Stimulated activated naive B cell treated with anti-CD40 and anti-IgM and Interleukin-4, amounts not matched to agents 10 μg/mL and 1 μg/mL and 100 μg/mL, for 72 hours (primary cell): ENCODE measurements around the gene OR1D5.
A peak's percentile ranks its signal among the peaks of the same experiment; 100 is the strongest.

ENCODE experiments used
- ATAC-seq, 2 donors: fragments of 150-1000 bp; cut with Tn5 transposase; replicated peaks; 2 replicates each; pipeline ENCODE4 v1.10.0; 2021; ENCODE audit warnings: moderate library complexity in 1 of 2
- DNase-seq: peaks from one replicate; pipeline ENCODE4 v3.0.0; 2021
- H3K27ac Mint-ChIP-seq: one replicate; pipeline ENCODE4 v1.8.0; 2022; ENCODE audit warnings: mild to moderate bottlenecking, mixed read lengths
- H3K27me3 Mint-ChIP-seq, 2 donors: one replicate each; pipeline ENCODE4 v1.8.0; 2022; ENCODE audit warnings: mixed read lengths in 2 of 2
- H3K36me3 Mint-ChIP-seq, 2 donors: one replicate each; pipeline ENCODE4 v1.8.0; 2022; ENCODE audit warnings: mixed read lengths in 2 of 2, mild to moderate bottlenecking in 1 of 2
- H3K4me1 Mint-ChIP-seq, 2 donors: one replicate each; pipeline ENCODE4 v1.8.0; 2022; ENCODE audit warnings: mixed read lengths in 2 of 2, mild to moderate bottlenecking in 1 of 2
- H3K4me3 Mint-ChIP-seq, 2 donors: one replicate each; pipeline ENCODE4 v1.8.0; 2022; ENCODE audit warnings: mild to moderate bottlenecking in 2 of 2, mixed read lengths in 2 of 2, moderate library complexity in 1 of 2
- H3K9me3 Mint-ChIP-seq, 2 donors: one replicate each; pipeline ENCODE4 v1.8.0; 2022; ENCODE audit warnings: mixed read lengths in 2 of 2, mild to moderate bottlenecking in 1 of 2

OR1D5 gene

DNA sequence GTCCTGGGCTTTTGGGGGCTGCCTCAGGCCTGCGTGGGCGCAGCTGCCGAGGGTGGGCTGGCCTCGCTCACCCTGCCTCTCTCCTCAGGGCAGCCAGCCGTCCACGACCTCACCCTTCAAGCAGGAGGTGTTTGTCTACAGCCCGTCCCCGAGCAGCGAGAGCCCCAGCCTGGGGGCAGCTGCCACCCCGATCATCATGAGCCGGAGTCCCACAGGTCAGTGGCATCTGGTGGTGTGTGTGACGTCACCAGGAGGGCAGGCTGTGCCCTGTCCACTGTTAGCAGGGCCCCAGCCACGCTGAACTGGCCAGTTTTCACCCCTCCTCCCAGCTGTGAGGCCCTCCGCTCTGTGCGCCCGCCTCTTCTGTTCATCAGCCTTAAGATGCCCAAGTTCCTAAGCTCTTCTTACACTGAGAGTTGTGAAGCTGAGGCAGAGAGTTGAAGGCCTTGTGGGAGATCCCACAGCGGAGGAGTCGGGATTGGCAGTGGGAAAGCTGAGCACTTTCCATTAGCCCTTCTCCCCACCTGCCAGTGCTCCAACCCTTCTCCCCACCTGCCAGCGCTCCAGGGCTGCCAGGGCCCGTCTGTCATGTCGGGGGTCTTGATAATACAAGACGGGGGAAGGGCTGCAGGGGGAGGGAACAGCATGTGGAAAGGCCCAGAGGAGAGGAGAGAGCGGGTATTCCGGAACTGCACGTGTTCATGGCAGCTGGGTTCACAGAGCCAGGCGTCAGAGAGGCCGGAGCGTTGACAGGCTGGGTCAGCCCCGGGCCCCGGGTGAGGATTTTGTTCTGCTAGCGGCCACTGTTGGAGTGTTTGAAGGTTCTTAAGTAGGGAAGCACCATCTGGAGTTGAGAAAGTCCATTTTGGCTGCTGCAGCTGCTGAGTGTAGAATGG is 36.3 kb downstream of the OR1D5 start:
- H3K9me3 Mint-ChIP-seq, result peaks cover 15% of the 10 kb centered on the region in 2 donors
- no peaks in the 10 kb centered on the region for H3K27me3 Mint-ChIP-seq
- H3K4me1 Mint-ChIP-seq, result no peaks in the 10 kb centered on the region
- DNase-seq (no peak), ATAC-seq (no peak)
- H3K4me3 Mint-ChIP-seq, result no peak overlapping the region
- H3K27ac Mint-ChIP-seq, result no peak overlapping the region
- H3K36me3 Mint-ChIP-seq, result peaks cover 27 to 40% of the 10 kb centered on the region in 2 donors

GRCh38 chr17:3026125-3026855 is 37.1 kb downstream of the OR1D5 start:
- H3K4me1 Mint-ChIP-seq, result no peaks in the 10 kb centered on the region
- ATAC-seq (no peak), DNase-seq (no peak)
- no peak overlapping the region for H3K4me3 Mint-ChIP-seq
- H3K9me3 Mint-ChIP-seq, result peaks cover 19% of the 10 kb centered on the region in 2 donors
- peaks cover 35 to 49% of the 10 kb centered on the region in 2 donors for H3K36me3 Mint-ChIP-seq
- H3K27ac Mint-ChIP-seq, result no peak overlapping the region
- no peaks in the 10 kb centered on the region for H3K27me3 Mint-ChIP-seq

DNA sequence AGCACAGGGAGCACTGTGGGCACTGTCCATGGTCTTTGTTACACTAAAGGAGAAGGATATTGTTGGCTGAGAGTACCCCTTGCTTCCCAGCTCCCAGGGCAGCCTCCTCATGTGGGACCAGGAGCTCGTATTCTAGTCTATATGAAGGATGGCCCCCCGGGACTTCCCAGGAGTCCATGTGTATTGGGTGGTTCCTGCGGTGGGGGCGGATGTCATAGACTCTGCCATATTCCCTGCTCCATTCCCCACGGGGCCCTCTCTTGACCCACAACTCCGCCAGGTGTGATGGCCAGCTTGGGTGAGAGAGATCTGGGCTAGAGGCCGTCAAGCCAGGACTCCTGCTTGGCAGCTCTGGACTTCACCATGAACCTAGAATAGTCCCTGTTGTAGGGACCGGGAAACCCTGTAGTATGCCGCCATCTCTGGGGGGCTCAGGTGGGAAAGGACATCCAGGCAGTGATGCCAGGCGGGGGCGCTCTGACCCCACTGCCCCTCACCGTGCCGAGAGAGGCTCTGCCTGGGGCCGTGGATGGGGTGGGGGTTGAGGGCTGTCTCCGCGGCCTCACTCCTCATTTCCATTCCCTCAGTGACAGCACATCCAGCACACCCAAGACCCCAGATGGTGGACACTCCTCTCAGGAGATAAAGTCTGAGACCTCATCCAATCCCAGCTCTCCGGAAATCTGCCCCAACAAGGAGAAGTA is 37.8 kb downstream of the OR1D5 start:
- peak overlapping the region; percentile 47 for H3K27ac Mint-ChIP-seq
- no peak for DNase-seq
- H3K4me3 Mint-ChIP-seq, result no peak overlapping the region
- peaks cover 42 to 56% of the 10 kb centered on the region in 2 donors for H3K36me3 Mint-ChIP-seq
- peaks cover 19% of the 10 kb centered on the region in 2 donors for H3K9me3 Mint-ChIP-seq
- H3K4me1 Mint-ChIP-seq, result no peaks in the 10 kb centered on the region
- no peak for ATAC-seq
- no peaks in the 10 kb centered on the region for H3K27me3 Mint-ChIP-seq

DNA sequence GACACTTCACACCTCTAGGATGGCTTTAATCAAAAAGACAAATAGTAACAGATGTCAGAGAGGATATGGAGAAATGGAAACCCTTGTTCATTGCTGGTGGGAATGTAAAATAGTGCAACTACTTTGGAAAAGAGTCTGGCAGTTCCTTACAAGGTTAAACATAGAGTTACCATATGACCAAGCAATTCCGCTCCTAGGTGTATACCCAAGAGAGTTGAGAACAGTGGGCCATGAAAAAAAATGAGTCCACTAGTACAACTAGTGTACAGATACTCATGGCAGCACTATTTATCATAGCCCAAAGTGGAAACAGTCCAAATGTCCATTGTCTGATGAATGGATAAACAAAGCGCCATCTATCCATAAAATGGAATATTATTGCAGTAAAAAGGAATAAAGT is 39.1 kb downstream of the OR1D5 start:
- Mint-ChIP-seq H3K4me1 (no peaks in the 10 kb centered on the region), H3K9me3 (peaks cover 19% of the 10 kb centered on the region in 2 donors), H3K27me3 (no peaks in the 10 kb centered on the region), H3K27ac (no peak overlapping the region), H3K4me3 (no peak overlapping the region), H3K36me3 (peaks cover 44 to 60% of the 10 kb centered on the region in 2 donors)
- no peak for DNase-seq
- no peak for ATAC-seq

DNA sequence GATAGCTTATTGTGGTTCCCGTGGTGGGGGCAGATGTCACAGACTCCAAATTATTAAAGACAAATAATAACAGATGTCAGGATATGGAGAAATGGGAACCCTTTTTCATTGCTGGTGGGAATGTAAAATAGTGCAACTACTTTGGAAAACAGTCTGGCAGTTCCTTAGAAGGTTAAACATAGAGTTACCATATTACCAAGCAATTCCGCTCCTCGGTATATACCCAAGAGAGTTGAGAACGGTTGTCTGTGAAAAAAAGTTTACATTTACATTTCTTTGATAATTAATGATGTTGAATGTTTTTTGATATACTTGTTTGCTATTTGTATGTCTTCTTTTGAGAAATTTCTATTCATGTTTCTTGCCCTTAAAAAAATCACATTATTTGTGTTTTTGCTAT is 41.2 kb downstream of the OR1D5 start:
- ATAC-seq, result no peak
- DNase-seq, result no peak
- no peaks in the 10 kb centered on the region for H3K27me3 Mint-ChIP-seq
- peaks cover 19% of the 10 kb centered on the region in 2 donors for H3K9me3 Mint-ChIP-seq
- no peak overlapping the region for H3K27ac Mint-ChIP-seq
- peaks cover 36 to 53% of the 10 kb centered on the region in 2 donors for H3K36me3 Mint-ChIP-seq
- H3K4me1 Mint-ChIP-seq, result no peaks in the 10 kb centered on the region
- H3K4me3 Mint-ChIP-seq, result no peak overlapping the region

- DNase-seq (no peak), ATAC-seq (no peak)
- Mint-ChIP-seq H3K36me3 (peaks cover 36 to 48% of the 10 kb centered on the region in 2 donors), H3K27me3 (no peaks in the 10 kb centered on the region), H3K4me1 (no peaks in the 10 kb centered on the region), H3K4me3 (no peak overlapping the region), H3K27ac (peak overlapping the region; percentile 27), H3K9me3 (peaks cover 19% of the 10 kb centered on the region in 2 donors)
Observed at GRCh38 chr17:3020381-3020780, 43.0 kb downstream of the OR1D5 start.

GRCh38 chr17:3019761-3020160 is 43.6 kb downstream of the OR1D5 start:
- peaks cover 36 to 47% of the 10 kb centered on the region in 2 donors for H3K36me3 Mint-ChIP-seq
- H3K9me3 Mint-ChIP-seq, result peaks cover 19% of the 10 kb centered on the region in 2 donors
- H3K4me1 Mint-ChIP-seq, result no peaks in the 10 kb centered on the region
- ATAC-seq (no peak), DNase-seq (no peak)
- no peak overlapping the region for H3K4me3 Mint-ChIP-seq
- no peaks in the 10 kb centered on the region for H3K27me3 Mint-ChIP-seq
- no peak overlapping the region for H3K27ac Mint-ChIP-seq

DNA sequence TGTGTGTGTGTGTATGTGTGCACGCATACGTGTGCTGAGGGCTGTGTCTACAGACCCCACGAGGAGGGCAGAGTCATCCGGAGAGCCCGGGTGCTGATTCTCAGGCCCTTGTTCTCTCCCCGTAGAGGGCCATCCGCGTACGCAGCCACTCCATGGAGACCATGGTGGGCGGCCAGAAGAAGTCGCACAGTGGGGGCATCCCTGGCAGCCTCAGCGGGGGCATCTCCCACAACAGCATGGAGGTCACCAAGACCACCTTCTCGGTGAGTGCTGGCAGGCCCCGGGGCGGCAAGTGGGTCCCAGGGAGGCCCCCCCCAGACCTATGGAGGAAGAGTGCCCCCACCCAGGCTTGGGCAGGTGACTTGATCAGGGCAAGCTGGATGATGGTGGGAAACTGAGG is 45.5 kb downstream of the OR1D5 start:
- Mint-ChIP-seq H3K4me3 (no peak overlapping the region), H3K4me1 (no peaks in the 10 kb centered on the region), H3K9me3 (peaks cover 9 to 10% of the 10 kb centered on the region in 2 donors), H3K36me3 (peaks cover 23 to 31% of the 10 kb centered on the region in 2 donors), H3K27ac (no peak overlapping the region), H3K27me3 (no peaks in the 10 kb centered on the region)
- ATAC-seq (no peak), DNase-seq (no peak)

- no peak for DNase-seq
- no peak overlapping the region for H3K4me3 Mint-ChIP-seq
- peaks cover 0 to 5% of the 10 kb centered on the region in 2 donors for H3K4me1 Mint-ChIP-seq
- peaks cover 7 to 11% of the 10 kb centered on the region in 2 donors for H3K36me3 Mint-ChIP-seq
- no peak for ATAC-seq
- no peak overlapping the region for H3K27ac Mint-ChIP-seq
- H3K27me3 Mint-ChIP-seq, result no peaks in the 10 kb centered on the region
- H3K9me3 Mint-ChIP-seq, result no peaks in the 10 kb centered on the region
Observed at GRCh38 chr17:3015890-3016289, 47.5 kb downstream of the OR1D5 start.

GRCh38 chr17:3012926-3013581 is 50.4 kb downstream of the OR1D5 start:
- H3K27ac Mint-ChIP-seq, result no peak overlapping the region
- H3K4me3 Mint-ChIP-seq, result no peak overlapping the region
- H3K27me3 Mint-ChIP-seq, result no peaks in the 10 kb centered on the region
- DNase-seq (peak; percentile 47), ATAC-seq (peak; percentile 98 to 99)
- H3K4me1 Mint-ChIP-seq, result peaks cover 0 to 5% of the 10 kb centered on the region in 2 donors
- H3K9me3 Mint-ChIP-seq, result no peaks in the 10 kb centered on the region
- peaks cover 3 to 8% of the 10 kb centered on the region in 2 donors for H3K36me3 Mint-ChIP-seq
